ENCODE data around the gene ANKRD33B. TPM values are rescaled to one million over a fixed set of nuclear protein-coding genes. Genes with fewer than 3 reads are reported as not detected.

The ANKRD33B gene
- total RNA-seq, 1 experiment from 2014 or later = 6.9 TPM

DNA sequence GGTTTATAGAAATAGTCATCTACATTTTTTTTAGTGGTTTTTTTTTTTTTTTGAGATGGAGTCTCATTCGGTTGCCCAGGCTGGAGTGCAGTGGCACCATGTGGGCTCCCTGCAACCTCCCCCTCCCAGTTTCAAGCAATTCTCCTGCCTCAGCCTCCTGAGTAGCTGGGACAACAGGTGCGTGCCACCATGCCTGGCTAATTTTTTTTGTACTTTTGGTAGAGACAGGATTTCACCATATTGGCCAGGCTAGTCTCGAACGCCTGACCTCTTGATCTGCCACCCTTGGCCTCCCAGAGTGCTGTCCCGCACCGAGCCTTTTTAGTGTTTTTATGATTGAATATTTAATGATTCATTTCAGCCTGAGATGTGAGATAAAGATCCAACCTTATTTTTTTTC lies 27.3 kb downstream of the ANKRD33B start:
- Mint-ChIP-seq H3K9me3 (peaks cover 0 to 4% of the 10 kb centered on the region in 2 experiments; a peak in 2 of 5 replicates), H3K4me3 (no peak overlapping the region), H3K36me3 (ENCODE audit: insufficient read depth in 1 of 3, low read depth in 3 of 3) (peaks cover 0 to 1% (median 0%) of the 10 kb centered on the region in 3 experiments; a peak in 2 of 7 replicates), H3K27me3 (ENCODE audit: low read depth) (peaks cover 2% of the 10 kb centered on the region), H3K4me1 (peaks cover 41% of the 10 kb centered on the region in 2 experiments), H3K27ac (peak overlapping the region in 1 of 3 experiments; percentile 18; a peak in 1 of 7 replicates)
- Histone ChIP-seq H2BK120ac (ENCODE audit: low read depth, low read length, poor library complexity, severe bottlenecking) (no peak overlapping the region), H3K56ac (ENCODE audit: insufficient read length, low read depth, low read length) (no peak overlapping the region), H4K20me1 (ENCODE audit: control insufficient read depth, insufficient read depth, insufficient read length) (no peaks in the 10 kb centered on the region), H2BK12ac (ENCODE audit: insufficient read length, low read depth, low read length) (no peak overlapping the region), H2BK5ac (ENCODE audit: insufficient read length, low read length) (no peak overlapping the region), H4K91ac (ENCODE audit: insufficient read length, low read depth, low read length) (no peak overlapping the region), H3K79me1 (ENCODE audit: insufficient read depth, low read depth, low read length, poor library complexity, severe bottlenecking) (no peaks in the 10 kb centered on the region), H3K4me1 (ENCODE audit: insufficient read depth, low read length) (peaks cover 7% of the 10 kb centered on the region; the same call in 1 of the 2 replicates), H3K18ac (ENCODE audit: insufficient read length, low read depth, low read length) (no peak overlapping the region), H3K14ac (ENCODE audit: insufficient read depth, low read length) (no peak overlapping the region), H2BK20ac (ENCODE audit: low read depth, low read length, poor library complexity, severe bottlenecking) (no peak overlapping the region), H3K4me2 (ENCODE audit: insufficient read depth, insufficient read length, low read length) (no peak overlapping the region), H3K79me2 (ENCODE audit: insufficient read depth, low read length) (no peaks in the 10 kb centered on the region), H2AFZ (ENCODE audit: low read length) (no peak overlapping the region), H3T11ph (ENCODE audit: low read length) (no peak overlapping the region), H3K27me3 (ENCODE audit: insufficient read depth, low read length) (no peaks in the 10 kb centered on the region), H3K23ac (ENCODE audit: insufficient read length, low read depth, low read length) (no peak overlapping the region), H4K8ac (replicated peaks; ENCODE audit: insufficient read length, low read depth, low read length) (no peak overlapping the region), H2BK15ac (ENCODE audit: low read depth, low read length) (no peak overlapping the region), H3K9ac (ENCODE audit: extremely low read depth, insufficient read length, low read length) (no peak overlapping the region), H2AK5ac (ENCODE audit: insufficient read length, low read length) (no peak overlapping the region), H4K5ac (ENCODE audit: insufficient read length, low read depth, low read length) (no peak overlapping the region), H3K9me3 (ENCODE audit: control insufficient read depth, low read depth, low read length) (no peaks in the 10 kb centered on the region), H3K27ac (ENCODE audit: insufficient read length, low read depth, low read length) (no peak overlapping the region), H3K4ac (ENCODE audit: low read depth, low read length) (no peak overlapping the region), H3K23me2 (ENCODE audit: insufficient read length, low read depth, low read length, poor library complexity, severe bottlenecking) (no peaks in the 10 kb centered on the region)
- TF ChIP-seq, protein P1, sequence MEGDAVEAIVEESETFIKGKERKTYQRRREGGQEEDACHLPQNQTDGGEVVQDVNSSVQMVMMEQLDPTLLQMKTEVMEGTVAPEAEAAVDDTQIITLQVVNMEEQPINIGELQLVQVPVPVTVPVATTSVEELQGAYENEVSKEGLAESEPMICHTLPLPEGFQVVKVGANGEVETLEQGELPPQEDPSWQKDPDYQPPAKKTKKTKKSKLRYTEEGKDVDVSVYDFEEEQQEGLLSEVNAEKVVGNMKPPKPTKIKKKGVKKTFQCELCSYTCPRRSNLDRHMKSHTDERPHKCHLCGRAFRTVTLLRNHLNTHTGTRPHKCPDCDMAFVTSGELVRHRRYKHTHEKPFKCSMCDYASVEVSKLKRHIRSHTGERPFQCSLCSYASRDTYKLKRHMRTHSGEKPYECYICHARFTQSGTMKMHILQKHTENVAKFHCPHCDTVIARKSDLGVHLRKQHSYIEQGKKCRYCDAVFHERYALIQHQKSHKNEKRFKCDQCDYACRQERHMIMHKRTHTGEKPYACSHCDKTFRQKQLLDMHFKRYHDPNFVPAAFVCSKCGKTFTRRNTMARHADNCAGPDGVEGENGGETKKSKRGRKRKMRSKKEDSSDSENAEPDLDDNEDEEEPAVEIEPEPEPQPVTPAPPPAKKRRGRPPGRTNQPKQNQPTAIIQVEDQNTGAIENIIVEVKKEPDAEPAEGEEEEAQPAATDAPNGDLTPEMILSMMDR (conservative IDR thresholded peaks at IDR 0.05) = no peak
- no peak for DNase-seq
- no CpG with 5 or more reads among the region's 6 CpGs for WGBS (ENCODE audit: extremely low coverage, insufficient read length, low lambda C conversion rate)
